HL-60/S4 (cell line): ENCODE measurements around the gene ABCB4.

Experiments used
- in situ Hi-C: fragments of 300-500 bp; cut with MboI; formaldehyde crosslinking; loops from 2 replicates; pipeline ENCODE4 v1.14.3; 2022; ENCODE audit warnings: low sequenced_read_pairs

The ABCB4 gene

DNA sequence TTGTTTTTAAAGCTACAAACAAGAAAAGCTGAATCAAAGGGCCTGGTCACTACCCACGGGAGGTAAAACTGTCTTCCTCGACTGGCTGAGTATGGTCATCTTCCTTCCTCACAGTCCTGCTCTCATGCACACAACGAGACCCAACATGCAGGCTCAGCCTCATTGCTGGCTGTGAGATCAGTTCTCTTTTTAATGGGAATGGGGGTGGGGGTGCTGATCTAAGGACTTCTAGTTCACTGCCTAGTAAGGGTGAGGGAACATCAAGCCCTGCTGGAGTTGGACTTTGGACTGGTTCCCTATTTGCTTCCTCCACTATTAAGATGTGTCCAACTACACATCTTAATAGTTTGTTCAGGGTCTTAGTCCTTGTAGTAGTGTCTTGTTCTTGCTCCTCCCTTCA, 48.2 kb downstream of the ABCB4 start:
- in situ Hi-C loops, result no loop called here

DNA sequence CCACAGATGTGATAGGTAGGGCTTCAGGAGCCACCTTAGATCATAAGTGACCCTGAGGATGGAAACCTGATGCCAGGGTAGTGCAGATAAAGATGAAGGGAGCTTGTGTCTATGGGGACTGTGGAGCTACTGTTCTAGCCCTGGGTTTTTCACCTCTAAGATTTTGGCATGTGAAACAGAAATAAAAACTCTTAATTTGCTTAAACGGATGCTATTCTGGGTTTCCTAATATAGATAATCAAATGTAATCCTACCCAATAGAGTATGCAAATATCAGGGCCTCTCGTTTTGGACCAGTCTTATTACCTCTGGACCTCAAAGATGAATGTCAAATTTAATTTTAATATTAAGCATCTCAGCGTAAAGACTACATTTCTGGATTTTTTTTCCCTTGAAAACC, 49.3 kb downstream of the ABCB4 start:
- in situ Hi-C loops, result no loop called here

DNA sequence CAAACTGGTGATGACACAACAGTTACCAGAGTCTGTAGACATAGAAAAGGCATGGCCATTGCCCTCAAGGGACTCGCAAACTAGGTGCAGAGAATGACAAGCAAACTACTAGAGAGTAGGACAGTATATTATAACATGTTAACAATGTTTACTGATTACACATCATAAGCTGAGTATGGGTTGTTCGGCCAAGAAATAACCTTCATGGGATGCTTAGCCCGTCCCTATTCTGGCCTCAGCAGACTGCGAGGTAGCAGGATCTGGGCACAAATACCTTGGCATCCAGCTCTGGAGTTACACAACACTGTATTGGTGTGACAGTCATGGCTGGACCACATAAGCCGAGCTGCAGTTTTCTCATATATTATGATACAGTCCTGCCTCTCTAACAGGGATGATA, 51.4 kb downstream of the ABCB4 start:
- in situ Hi-C loops, result loop anchor here (25.0 kb wide), 1 partner anchor 487 kb away; no protein-coding TSS in a partner anchor

GRCh38 chr7:87420173-87420572, 55.3 kb downstream of the ABCB4 start:
- in situ Hi-C loops, result loop anchor here (25.0 kb wide), 1 partner anchor 483 kb away; no protein-coding TSS in a partner anchor

GRCh38 chr7:87416682-87417587, 58.5 kb downstream of the ABCB4 start:
- in situ Hi-C loops, result loop anchor here (25.0 kb wide), 1 partner anchor 480 kb away; no protein-coding TSS in a partner anchor

- in situ Hi-C loops, result loop anchor here (25.0 kb wide), 1 partner anchor 477 kb away; no protein-coding TSS in a partner anchor
Measured at GRCh38 chr7:87414794-87415188, 60.7 kb downstream of the ABCB4 start.

GRCh38 chr7:87413951-87414793, 61.3 kb downstream of the ABCB4 start:
- in situ Hi-C loops, result loop anchor here (25.0 kb wide), 1 partner anchor 477 kb away; no protein-coding TSS in a partner anchor

DNA sequence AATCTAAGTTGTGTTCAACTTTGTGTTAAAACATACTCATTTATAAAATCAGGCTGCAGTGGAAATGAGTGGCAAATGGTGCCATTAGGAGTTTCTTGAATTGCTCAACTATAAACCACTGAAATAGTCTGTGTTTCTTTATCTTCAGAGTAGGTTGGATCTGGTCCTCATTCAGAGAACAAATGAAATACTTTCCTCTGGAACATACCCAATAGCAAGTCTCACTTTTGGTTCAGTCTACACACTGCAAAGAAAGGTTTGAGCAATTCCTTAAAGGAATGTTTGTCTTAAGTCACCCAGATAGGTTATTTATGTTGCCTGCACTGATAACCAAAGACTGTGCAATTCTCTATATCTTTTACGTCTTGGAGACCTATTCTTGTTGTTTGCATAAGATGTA, 62.5 kb downstream of the ABCB4 start:
- in situ Hi-C loops, result loop anchor here (25.0 kb wide), 1 partner anchor 476 kb away; no protein-coding TSS in a partner anchor

- in situ Hi-C loops, result loop anchor here (25.0 kb wide), 1 partner anchor 474 kb away; no protein-coding TSS in a partner anchor
Measured at GRCh38 chr7:87411186-87411585, 64.3 kb downstream of the ABCB4 start.

GRCh38 chr7:87404674-87405073, 70.8 kb downstream of the ABCB4 start:
- in situ Hi-C loops, result loop anchor here (25.0 kb wide), 1 partner anchor 467 kb away; no protein-coding TSS in a partner anchor

DNA sequence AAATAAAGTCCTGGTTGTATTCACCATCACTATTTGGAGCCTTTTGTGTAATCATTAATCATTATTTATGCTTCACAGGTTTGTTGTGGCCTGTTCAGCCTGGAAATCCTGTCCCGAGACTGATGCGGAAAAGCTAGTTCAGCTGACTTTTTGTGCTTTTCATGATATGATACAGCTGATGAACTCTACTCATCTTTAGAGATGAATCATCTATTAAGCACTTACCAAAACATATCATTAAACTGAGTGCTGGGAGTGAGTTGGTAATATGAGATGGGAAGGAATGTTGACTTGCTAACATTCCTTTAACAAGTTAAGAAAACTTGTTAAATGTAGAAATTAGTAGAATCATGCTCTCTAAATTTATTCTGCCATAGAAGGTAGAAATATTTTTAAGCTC, 77.0 kb downstream of the ABCB4 start:
- in situ Hi-C loops, result no loop called here

DNA sequence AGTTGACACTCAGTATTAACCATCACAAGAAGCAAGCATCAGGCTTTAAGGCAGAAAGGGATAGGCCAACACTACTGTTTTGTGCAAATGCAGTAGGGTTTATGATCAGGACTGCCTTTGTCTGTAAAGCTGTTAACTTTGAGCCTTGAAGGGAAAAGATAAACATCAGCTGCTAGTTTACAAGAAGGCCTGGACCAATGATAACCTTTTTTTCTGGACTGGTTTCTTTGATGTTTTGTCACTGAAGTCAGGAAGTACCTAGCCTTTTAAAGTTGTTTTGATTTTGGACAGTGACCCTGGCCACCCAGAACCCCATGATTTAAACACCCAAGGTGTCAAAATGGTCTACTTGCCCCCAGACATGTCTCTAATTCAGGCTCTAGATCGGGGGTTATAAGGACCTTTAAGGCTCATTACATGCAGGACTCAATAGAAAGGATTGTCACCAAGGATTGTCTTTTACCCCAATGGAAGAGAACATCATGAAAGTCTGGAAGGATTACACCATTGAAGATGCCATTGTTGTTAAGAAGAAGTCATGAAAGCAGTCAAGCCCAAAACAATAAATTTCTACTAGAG, 79.9 kb downstream of the ABCB4 start:
- in situ Hi-C loops, result no loop called here

DNA sequence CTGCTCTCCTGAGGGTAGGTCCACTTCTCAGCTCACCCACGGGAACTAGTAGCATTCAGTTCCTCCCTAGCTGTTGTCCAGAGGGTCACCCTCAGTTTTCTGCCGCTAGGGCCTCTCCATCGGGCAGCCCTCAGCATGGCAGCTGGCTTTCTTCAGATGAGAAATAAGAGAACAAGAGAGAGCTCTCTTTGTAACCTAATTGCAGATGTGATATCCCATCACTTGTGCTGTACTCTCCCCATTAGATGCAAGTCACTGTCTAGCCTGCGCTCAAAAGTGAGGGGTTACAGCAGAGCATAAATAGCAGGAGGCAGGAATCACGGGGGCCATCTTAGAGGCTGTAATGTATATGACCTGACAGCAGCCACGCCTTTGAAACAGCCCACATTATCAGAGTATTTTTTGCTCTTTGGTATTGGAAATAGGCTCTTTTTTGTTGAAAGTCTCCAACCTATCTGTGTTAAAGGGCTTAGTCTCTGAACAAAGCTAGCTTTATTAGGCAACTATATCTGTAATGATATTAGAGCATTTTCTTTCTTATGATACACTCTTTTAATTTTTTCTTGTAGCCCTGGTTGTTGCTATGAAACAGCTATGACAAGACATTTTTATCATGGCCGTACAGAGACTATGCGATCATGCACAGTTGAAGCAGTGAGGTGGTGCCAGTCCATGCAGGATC, 84.3 kb downstream of the ABCB4 start:
- in situ Hi-C loops, result no loop called here

- in situ Hi-C loops, result no loop called here
Measured at GRCh38 chr7:87380905-87381304, 94.6 kb downstream of the ABCB4 start.

DNA sequence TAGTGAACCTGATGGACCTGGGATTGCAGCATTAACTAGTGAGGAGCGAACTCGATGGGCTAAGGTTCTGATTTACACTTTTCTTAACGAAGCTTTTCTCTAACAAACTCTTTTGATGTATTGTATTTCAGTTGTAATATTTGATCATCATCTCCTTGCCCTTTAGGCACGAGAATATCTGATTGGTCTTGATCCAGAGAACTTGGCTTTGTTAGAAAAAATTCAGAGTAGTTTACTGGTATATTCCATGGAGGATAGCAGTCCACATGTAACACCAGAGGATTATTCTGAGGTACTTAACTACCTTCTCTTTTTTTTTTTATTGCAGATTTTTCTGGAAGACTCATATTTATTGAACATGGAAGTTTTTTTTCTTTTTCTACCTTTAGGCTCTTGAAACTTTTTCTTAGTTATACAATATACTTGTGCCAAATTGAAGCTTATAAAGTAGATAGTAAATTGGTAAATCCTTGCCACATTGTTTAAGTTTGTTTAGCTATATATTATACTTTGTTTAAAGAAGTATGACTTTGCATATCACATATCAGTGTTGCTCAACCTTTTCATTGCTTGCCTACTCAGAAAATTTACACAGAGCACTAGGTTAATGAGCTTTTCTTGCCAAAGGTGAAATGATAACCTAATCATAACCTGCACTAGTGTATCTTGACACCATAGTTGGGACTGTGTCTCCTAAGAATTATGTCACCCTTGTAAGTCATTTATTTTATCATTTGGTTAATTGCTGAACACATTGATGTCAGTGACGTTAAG, 99.6 kb downstream of the ABCB4 start:
- in situ Hi-C loops, result no loop called here

- in situ Hi-C loops, result no loop called here
Measured at GRCh38 chr7:87370660-87371180, 104.8 kb downstream of the ABCB4 start.

GRCh38 chr7:87369216-87369615, 106.3 kb downstream of the ABCB4 start:
- in situ Hi-C loops, result no loop called here

- in situ Hi-C loops, result no loop called here
Measured at GRCh38 chr7:87364246-87364645, 111.2 kb downstream of the ABCB4 start.

DNA sequence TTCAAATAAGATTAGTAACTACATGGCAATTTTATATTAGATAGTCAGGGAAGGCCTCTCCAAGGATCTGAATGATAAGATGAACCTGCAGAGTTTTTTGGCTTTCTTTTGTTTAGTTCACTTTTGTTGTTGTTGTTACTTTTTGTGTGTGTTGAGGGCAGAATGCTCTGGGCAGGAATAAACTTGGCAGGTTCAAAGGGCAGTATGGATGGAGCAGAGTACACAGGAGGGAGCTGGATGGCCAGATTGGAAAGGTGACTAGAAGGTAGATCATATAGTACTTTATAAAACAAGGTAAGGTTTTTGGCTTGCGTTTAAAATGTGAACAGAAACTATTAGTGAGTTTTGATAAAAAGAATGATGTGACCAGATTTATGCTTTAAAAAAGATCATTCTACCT, 112.1 kb downstream of the ABCB4 start:
- in situ Hi-C loops, result no loop called here
